GM12801 (cell line): ENCODE measurements around the gene AREG.

Experiments
- CTCF ChIP-seq: IDR thresholded peaks from one replicate; pipeline ENCODE4 v1.5.1; 2011; ENCODE audit warnings: control low read depth; ENCODE audit not compliant: insufficient read length; ENCODE audit errors: extremely low read depth

AREG gene

DNA sequence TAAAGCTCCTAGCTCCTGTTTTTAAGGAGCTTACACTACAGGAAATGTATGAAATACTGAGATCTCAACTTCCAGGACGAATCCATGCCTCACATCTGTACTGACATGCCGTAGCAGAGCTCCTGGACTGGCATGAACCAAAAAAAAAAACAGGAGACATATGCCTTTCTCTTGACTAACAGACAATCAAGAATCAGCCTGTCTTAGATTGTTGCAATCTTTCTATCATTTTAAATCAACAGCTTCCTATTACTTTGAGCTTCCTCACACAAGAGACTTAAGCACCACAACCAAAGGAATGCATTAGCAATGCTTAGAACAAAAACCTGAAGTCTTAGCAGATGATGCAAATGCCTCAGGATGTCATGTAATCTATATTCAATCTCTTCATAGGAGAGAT is 34.7 kb upstream of the AREG start:
- TF ChIP-seq CTCF, result no peak

DNA sequence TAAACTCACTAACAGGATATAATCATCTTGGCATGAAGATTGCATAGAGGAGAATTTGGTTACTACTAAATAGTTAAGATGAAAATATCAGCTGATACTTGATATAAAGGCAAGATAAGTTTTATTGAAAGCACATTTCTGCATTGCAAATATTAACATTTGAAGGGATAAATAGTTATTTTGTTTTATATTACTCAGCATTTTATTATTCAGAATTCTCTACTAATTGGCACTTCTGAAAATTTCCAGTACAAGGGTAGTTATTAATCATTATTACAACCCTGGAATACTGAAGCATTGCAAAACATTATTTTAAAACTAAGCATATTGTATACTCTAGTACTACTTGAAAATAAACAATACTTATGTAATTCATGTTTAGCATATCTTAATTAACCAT is 32.7 kb upstream of the AREG start:
- TF ChIP-seq CTCF, result no peak

- TF ChIP-seq CTCF, result no peak
Observed at GRCh38 chr4:74413265-74413664, 31.7 kb upstream of the AREG start.

GRCh38 chr4:74414149-74414809 is 30.7 kb upstream of the AREG start:
- TF ChIP-seq CTCF, result no peak

- no peak for TF ChIP-seq CTCF
Observed at GRCh38 chr4:74415602-74416300, 29.2 kb upstream of the AREG start.

DNA sequence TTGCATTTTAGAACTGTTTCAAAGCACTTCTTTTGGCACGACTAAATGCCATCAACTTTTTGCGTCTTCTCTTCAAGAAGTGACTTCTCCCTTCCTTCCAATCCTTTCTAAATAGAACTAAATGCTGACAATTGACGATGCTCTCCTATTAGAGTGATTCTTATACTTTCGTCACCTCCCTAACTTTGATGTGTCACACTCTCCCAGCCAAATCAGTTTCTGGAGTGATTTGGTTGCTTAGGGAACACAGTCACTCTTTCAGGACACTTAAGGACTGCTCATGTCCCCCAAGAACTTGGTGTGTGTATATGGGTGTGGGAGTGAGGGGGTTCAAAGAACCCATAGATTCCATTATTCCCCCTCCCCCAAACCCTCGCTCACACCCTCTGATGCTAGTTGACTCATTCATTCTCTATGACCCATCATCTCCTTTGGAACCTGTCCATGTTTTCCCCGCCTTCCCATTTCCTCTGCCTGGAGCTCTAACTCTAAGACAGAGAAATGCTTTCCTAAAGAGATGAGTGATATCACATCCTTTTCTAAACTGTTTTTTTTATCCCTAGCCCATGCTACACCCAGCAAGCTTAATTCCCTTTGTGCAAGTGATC is 26.8 kb upstream of the AREG start:
- TF ChIP-seq CTCF, result no peak

GRCh38 chr4:74420863-74421262 is 24.1 kb upstream of the AREG start:
- no peak for TF ChIP-seq CTCF
